ENCODE results near the gene EIF4B. TPM values are rescaled to one million over a fixed set of nuclear protein-coding genes. Genes with fewer than 3 reads are reported as not detected.

Gene EIF4B
- total RNA-seq, 3 donors from 2014 or later (not counting 1 experiment from before 2014, with no cell fraction given), result 505 to 537 (median 518) TPM

GRCh38 chr12:53059434-53060063 is 53.3 kb downstream of the EIF4B start:
- Histone ChIP-seq H3K27ac (ENCODE audit: low read length) (no peak overlapping the region), H3K9me3 (ENCODE audit: control insufficient read depth, insufficient read depth, low read length) (no peaks in the 10 kb centered on the region), H3K4me3 (ENCODE audit: low read length) (no peak overlapping the region), H3K4me1 (ENCODE audit: control insufficient read depth, insufficient read depth, low read length) (peaks cover 13% of the 10 kb centered on the region), H3K36me3 (ENCODE audit: control insufficient read depth, insufficient read depth, low read length) (peaks cover 6% of the 10 kb centered on the region), H3K27me3 (ENCODE audit: control insufficient read depth, insufficient read depth, low read length) (no peaks in the 10 kb centered on the region)
- Mint-ChIP-seq H3K9me3 (no peaks in the 10 kb centered on the region), H3K4me1 (peaks cover 8 to 14% of the 10 kb centered on the region in 2 donors), H3K36me3 (no peaks in the 10 kb centered on the region), H3K4me3 (no peak overlapping the region), H3K27me3 (ENCODE audit: low read depth in 2 of 2) (peaks cover 0 to 2% of the 10 kb centered on the region in 2 donors), H3K27ac (no peak overlapping the region)
- no peak for DNase-seq
- no peak for TF ChIP-seq CTCF (IDR thresholded peaks at IDR 0.05)
- intact Hi-C loops (cut with micrococcal nuclease), result loop anchor here (10.0 kb wide), 1 partner anchor 285 kb away; no protein-coding TSS in a partner anchor
- ATAC-seq, result no peak
- WGBS (ENCODE audit: insufficient coverage), result 92% methylated on average over 24 of the region's 24 CpGs

- H3K9me3 Mint-ChIP-seq, result no peaks in the 10 kb centered on the region
- Histone ChIP-seq H3K36me3 (ENCODE audit: control insufficient read depth, insufficient read depth, low read length) (peaks cover 13% of the 10 kb centered on the region), H3K9me3 (ENCODE audit: control insufficient read depth, insufficient read depth, low read length) (no peaks in the 10 kb centered on the region), H3K4me3 (ENCODE audit: low read length) (no peak overlapping the region), H3K4me1 (ENCODE audit: control insufficient read depth, insufficient read depth, low read length) (peaks cover 7% of the 10 kb centered on the region), H3K27me3 (ENCODE audit: control insufficient read depth, insufficient read depth, low read length) (no peaks in the 10 kb centered on the region), H3K27ac (ENCODE audit: low read length) (no peak overlapping the region)
- DNase-seq (no peak), ATAC-seq (no peak)
- intact Hi-C loops (cut with micrococcal nuclease), result loop anchor here (10.0 kb wide), 1 partner anchor 285 kb away; no protein-coding TSS in a partner anchor
- no peak for TF ChIP-seq CTCF (IDR thresholded peaks at IDR 0.05)
- H3K36me3 Mint-ChIP-seq, result no peaks in the 10 kb centered on the region
- 91% methylated on average over 17 of the region's 17 CpGs for WGBS (ENCODE audit: insufficient coverage)
- no peak overlapping the region for H3K4me3 Mint-ChIP-seq
- H3K27ac Mint-ChIP-seq, result no peak overlapping the region
- peaks cover 13% of the 10 kb centered on the region in 2 donors for H3K4me1 Mint-ChIP-seq
- peaks cover 0 to 2% of the 10 kb centered on the region in 2 donors for H3K27me3 Mint-ChIP-seq (ENCODE audit: low read depth in 2 of 2)
These were observed 53.9 kb downstream of the EIF4B start for GRCh38 chr12:53060064-53060720.

- 72% methylated on average over 17 of the region's 18 CpGs for WGBS (ENCODE audit: insufficient coverage)
- intact Hi-C loops (cut with micrococcal nuclease), result loop anchor here (10.0 kb wide), 1 partner anchor 284 kb away; no protein-coding TSS in a partner anchor
- Mint-ChIP-seq H3K27me3 (ENCODE audit: low read depth in 2 of 2) (peaks cover 0 to 2% of the 10 kb centered on the region in 2 donors), H3K4me1 (peaks cover 7 to 8% of the 10 kb centered on the region in 2 donors), H3K4me3 (no peak overlapping the region), H3K36me3 (no peaks in the 10 kb centered on the region), H3K9me3 (no peaks in the 10 kb centered on the region), H3K27ac (no peak overlapping the region)
- Histone ChIP-seq H3K4me1 (ENCODE audit: control insufficient read depth, insufficient read depth, low read length) (peaks cover under 1% of the 10 kb centered on the region), H3K27me3 (ENCODE audit: control insufficient read depth, insufficient read depth, low read length) (no peaks in the 10 kb centered on the region), H3K9me3 (ENCODE audit: control insufficient read depth, insufficient read depth, low read length) (no peaks in the 10 kb centered on the region), H3K4me3 (ENCODE audit: low read length) (no peak overlapping the region), H3K27ac (ENCODE audit: low read length) (no peak overlapping the region), H3K36me3 (ENCODE audit: control insufficient read depth, insufficient read depth, low read length) (peaks cover 19% of the 10 kb centered on the region)
- ATAC-seq, result no peak
- DNase-seq, result no peak
- no peak for TF ChIP-seq CTCF (IDR thresholded peaks at IDR 0.05)
These were observed 54.5 kb downstream of the EIF4B start for GRCh38 chr12:53060721-53061276.

All from natural killer cell (primary cell).